Skeletal muscle tissue (tissue), 4 donors: Measurements from ENCODE around the gene MPDZ. TPM values are rescaled to one million over a fixed set of nuclear protein-coding genes. Genes with fewer than 3 reads are reported as not detected.

ENCODE experiments used
- H3K27ac ChIP-seq: one replicate; pipeline ENCODE4 v1.7.0; 2013; ENCODE audit warnings: mild to moderate bottlenecking, low read depth, low read length, inconsistent platforms
- H3K27me3 ChIP-seq, 3 donors: one replicate each; pipeline ENCODE4 v1.7.0; 2013; ENCODE audit warnings: low read length in 3 of 3; ENCODE audit not compliant: control insufficient read depth in 3 of 3, insufficient read depth in 3 of 3
- H3K36me3 ChIP-seq, 3 donors: one replicate each; pipeline ENCODE4 v1.7.0; 2013; ENCODE audit warnings: low read length in 3 of 3; ENCODE audit not compliant: control insufficient read depth in 3 of 3, insufficient read depth in 3 of 3
- H3K4me1 ChIP-seq, 3 donors: one replicate each; pipeline ENCODE4 v1.7.0; 2013; ENCODE audit warnings: low read length in 3 of 3, mild to moderate bottlenecking in 3 of 3; ENCODE audit not compliant: control insufficient read depth in 3 of 3, insufficient read depth in 3 of 3
- H3K4me3 ChIP-seq, 3 donors: one replicate each; pipeline ENCODE4 v1.7.0; 2013; ENCODE audit warnings: low read length in 3 of 3
- H3K9ac ChIP-seq, 3 donors: one replicate each; pipeline ENCODE4 v1.7.0; 2013; ENCODE audit warnings: low read length in 3 of 3, mild to moderate bottlenecking in 3 of 3, moderate library complexity in 2 of 3, low read depth in 1 of 3
- H3K9me3 ChIP-seq, 3 donors: one replicate each; pipeline ENCODE4 v1.7.0; 2013; ENCODE audit warnings: low read length in 3 of 3; ENCODE audit not compliant: control insufficient read depth in 3 of 3
- total RNA-seq: library from RNA; depleted of rRNA; stranded (reverse); fragments of >200 nt; gene quantifications from one replicate; pipeline ENCODE4 v1.2.3, GENCODE V29; 2014
- donor health status: Osteomylitis.

Gene MPDZ
- total RNA-seq, 1 donor from 2014 or later: 40.2 TPM

DNA sequence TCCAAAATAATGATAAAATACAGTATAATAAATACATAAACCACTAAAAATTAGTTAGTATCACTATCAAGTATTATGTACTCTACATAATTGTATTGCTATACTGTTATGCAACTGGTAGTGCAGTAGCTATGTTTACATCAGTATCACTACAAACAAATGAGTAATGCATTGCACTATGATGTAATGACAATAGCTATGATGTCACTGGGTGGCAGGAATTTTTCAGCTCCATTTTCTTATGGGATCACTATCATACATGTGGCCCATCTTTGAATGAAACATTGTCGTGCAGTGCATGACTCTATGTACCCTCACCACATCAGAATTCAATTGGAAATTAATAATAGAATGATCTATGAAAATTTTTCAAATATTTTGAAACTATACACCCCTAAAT, 201.3 kb downstream of the MPDZ start:
- no peaks in the 10 kb centered on the region for H3K9me3 ChIP-seq
- no peak overlapping the region for H3K9ac ChIP-seq
- H3K4me1 ChIP-seq: no peaks in the 10 kb centered on the region
- no peak overlapping the region for H3K27ac ChIP-seq
- no peak overlapping the region for H3K4me3 ChIP-seq
- no peaks in the 10 kb centered on the region for H3K27me3 ChIP-seq
- no peaks in the 10 kb centered on the region for H3K36me3 ChIP-seq

DNA sequence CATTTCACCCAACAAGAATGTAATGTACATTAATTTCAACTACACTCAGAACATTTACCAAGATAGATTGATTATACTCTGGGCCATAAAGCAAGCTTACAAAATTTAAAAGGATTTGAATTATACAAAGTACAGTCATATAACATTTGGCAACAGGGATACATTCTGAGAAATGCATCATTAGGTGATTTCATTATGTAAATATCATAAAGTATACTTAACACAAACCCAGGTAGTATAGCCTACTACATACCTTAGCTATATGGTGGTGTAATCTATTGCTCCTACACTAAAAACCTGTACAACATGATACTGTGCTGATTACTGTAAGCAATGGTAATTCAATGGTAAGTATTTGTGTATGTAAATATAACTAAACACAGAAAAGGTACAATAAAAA, 202.9 kb downstream of the MPDZ start:
- Histone ChIP-seq H3K27ac (no peak overlapping the region), H3K4me1 (no peaks in the 10 kb centered on the region), H3K9ac (no peak overlapping the region), H3K27me3 (no peaks in the 10 kb centered on the region), H3K36me3 (no peaks in the 10 kb centered on the region), H3K4me3 (no peak overlapping the region), H3K9me3 (no peaks in the 10 kb centered on the region)

DNA sequence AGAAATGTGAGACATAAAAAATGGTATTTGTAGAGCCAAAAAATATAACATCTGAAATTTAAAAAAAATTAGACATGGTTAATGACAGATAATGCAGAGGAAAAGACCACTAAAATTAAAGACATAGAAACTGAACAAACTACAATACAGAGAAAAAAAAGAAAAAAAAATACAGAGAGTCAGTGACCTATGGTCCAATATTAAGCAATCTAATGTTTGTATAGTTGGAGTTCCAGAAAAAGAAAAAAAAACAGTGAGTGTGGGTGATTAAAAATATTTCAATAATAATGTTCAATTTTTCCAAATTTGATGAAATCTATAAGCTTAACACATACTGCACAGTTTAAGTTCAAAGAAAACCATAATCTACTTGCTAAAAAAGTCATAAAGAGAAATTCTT, 207.6 kb downstream of the MPDZ start:
- H3K4me1 ChIP-seq: no peaks in the 10 kb centered on the region
- H3K4me3 ChIP-seq: no peak overlapping the region
- H3K9ac ChIP-seq: no peak overlapping the region
- H3K27me3 ChIP-seq: no peaks in the 10 kb centered on the region
- H3K27ac ChIP-seq: no peak overlapping the region
- H3K36me3 ChIP-seq: no peaks in the 10 kb centered on the region
- no peaks in the 10 kb centered on the region for H3K9me3 ChIP-seq

DNA sequence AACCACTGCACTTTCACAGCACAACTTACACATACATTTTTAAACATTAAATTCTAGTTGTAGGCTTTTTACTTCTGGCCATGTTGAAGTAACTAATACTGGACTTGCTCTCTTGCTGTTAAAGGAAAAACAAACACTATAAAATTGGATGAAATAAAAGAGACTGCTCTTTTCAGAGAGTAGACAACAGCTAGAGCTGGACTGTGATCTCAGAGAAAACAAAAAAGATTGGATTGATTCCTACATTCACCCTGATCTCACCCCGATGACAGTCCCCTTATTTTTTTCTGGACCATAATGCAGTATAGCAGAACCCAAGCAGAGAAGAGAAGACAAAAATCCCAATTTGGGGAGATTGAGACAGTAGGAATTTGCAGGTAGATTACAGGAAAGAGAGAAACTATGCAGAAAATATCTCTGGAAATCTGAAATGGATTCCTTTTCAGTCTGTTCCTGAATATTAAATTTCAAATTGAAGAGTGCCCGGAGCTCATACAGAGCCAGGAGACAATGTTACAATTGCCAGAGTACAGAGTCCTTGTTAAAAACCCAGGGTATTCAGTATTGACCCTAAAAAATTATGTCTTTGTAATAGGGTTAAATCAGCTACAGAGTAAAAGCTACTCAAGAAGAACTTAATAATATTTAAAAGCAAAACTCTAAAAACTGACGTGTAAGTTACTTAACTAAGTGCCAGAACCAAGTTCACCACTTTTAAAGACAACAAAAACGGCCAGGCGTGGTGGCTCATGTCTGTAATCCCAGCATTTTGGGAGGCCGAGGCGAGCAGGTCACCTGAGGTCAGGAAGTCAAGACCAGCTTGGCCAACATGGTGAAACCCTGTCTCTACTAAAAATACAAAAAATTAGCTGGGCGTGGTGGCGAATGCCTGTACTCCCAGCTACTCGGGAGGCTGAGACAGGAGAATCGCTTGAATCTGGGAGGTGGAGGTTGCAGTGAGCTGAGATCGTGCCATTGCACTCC, 208.6 kb downstream of the MPDZ start:
- no peak overlapping the region for H3K4me3 ChIP-seq
- no peak overlapping the region for H3K27ac ChIP-seq
- H3K4me1 ChIP-seq: no peaks in the 10 kb centered on the region
- no peaks in the 10 kb centered on the region for H3K36me3 ChIP-seq
- no peak overlapping the region for H3K9ac ChIP-seq
- H3K27me3 ChIP-seq: no peaks in the 10 kb centered on the region
- H3K9me3 ChIP-seq: peaks cover 0 to 1% (median 0%) of the 10 kb centered on the region in 3 donors

DNA sequence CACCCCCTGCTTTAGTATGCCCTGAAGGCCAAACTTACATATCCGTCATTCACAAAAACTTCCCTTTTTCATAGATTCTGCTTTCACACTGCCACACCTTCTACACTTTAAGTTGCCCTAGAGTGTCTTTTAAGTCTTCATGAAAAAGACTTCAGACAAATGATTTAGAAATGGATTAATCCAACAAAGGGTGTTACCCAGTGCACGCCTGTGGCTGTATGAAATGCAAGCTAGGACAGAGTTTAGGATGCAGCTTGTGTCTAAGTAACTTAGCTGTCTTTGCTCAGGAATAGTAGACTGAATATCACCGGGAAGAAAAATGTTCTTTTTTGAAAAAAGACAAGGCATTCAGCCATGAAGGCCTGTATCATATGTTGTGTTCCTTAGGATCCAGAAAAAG, 210.0 kb downstream of the MPDZ start:
- no peaks in the 10 kb centered on the region for H3K27me3 ChIP-seq
- H3K4me3 ChIP-seq: no peak overlapping the region
- peaks cover 0 to 4% (median 0%) of the 10 kb centered on the region in 3 donors for H3K9me3 ChIP-seq
- no peaks in the 10 kb centered on the region for H3K36me3 ChIP-seq
- no peaks in the 10 kb centered on the region for H3K4me1 ChIP-seq
- no peak overlapping the region for H3K27ac ChIP-seq
- H3K9ac ChIP-seq: no peak overlapping the region

DNA sequence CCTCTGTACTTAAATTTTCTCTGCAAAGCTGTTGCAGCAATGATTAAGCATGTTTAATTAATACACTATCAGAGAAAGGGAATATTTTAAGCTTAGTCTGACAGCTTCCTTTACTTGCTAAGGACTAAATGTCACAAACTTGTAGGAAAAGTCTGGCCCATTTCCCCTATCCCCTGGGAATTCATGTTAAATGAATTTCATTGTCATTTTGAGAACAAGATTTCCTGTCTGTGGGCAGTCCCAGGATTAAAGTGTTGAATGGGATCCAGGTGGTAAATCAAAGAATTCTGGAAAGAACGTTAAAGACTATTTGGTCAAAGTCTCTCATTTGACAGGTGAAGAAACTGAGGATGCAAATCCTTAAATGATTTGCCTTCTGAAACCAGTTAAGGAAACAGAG, 214.8 kb downstream of the MPDZ start:
- no peak overlapping the region for H3K4me3 ChIP-seq
- H3K36me3 ChIP-seq: no peaks in the 10 kb centered on the region
- H3K4me1 ChIP-seq: no peaks in the 10 kb centered on the region
- H3K27me3 ChIP-seq: no peaks in the 10 kb centered on the region
- H3K27ac ChIP-seq: no peak overlapping the region
- H3K9ac ChIP-seq: no peak overlapping the region
- H3K9me3 ChIP-seq: peaks cover 0 to 4% (median 0%) of the 10 kb centered on the region in 3 donors

DNA sequence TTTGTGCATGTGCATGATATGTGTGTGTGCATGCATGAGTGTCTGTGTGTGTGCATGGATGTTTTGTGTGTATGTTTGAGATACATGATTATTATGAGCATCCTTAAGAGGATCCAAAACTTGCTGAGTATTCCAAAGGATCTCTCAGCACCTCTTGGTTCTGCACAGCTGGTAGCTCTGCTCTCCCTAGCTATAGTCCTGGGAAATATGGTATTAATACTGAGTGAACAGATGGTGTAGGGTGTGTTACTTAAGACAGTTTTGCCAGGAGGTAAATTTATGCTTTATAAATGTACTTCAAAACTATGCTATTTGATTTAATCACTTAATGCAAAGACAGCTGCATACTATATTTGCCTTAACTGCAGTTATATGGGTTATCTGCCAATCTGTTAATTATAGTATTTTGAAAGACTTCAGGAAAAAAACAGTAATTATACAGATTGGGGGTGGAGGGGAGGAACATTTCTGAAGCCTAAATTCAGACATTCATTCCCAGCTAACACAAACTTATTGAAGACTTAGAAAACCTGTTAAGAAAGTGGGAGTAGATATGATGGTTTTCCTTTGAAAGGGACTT, 215.5 kb downstream of the MPDZ start:
- no peak overlapping the region for H3K27ac ChIP-seq
- no peaks in the 10 kb centered on the region for H3K27me3 ChIP-seq
- H3K4me1 ChIP-seq: no peaks in the 10 kb centered on the region
- no peak overlapping the region for H3K4me3 ChIP-seq
- peaks cover 0 to 4% (median 0%) of the 10 kb centered on the region in 3 donors for H3K9me3 ChIP-seq
- H3K9ac ChIP-seq: no peak overlapping the region
- H3K36me3 ChIP-seq: no peaks in the 10 kb centered on the region

DNA sequence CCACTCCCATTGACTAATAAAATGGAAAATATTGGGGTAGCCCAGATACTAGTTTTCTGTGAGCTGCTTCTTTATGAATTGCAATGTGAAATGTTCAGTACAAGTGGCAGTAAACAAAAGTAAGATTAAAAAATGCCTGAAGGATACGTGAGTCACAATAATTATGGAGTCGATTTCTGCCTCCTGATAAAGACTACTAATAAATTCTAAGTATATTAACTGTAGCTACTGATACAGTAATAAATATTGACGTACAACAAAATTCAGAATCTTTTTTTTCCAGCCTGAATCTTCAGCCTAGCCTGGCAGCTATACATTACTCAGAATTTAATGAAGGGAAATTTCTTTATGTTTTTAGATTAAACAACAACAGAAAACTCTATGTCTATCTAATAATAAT, 218.1 kb downstream of the MPDZ start:
- H3K4me1 ChIP-seq: no peaks in the 10 kb centered on the region
- no peak overlapping the region for H3K9ac ChIP-seq
- H3K36me3 ChIP-seq: no peaks in the 10 kb centered on the region
- H3K27ac ChIP-seq: no peak overlapping the region
- H3K4me3 ChIP-seq: no peak overlapping the region
- H3K27me3 ChIP-seq: no peaks in the 10 kb centered on the region
- H3K9me3 ChIP-seq: peaks cover 0 to 4% (median 0%) of the 10 kb centered on the region in 3 donors
